SKM-1 treated with dmso at 0.1 percent for 144 hours (cell line): ENCODE measurements around the gene FNDC3B.

Experiments used
- DNase-seq: peaks from one replicate; lab custom pipeline; 2025; ENCODE audit not compliant: unreplicated experiment; lab: John Stamatoyannopoulos, UW

Gene FNDC3B

DNA sequence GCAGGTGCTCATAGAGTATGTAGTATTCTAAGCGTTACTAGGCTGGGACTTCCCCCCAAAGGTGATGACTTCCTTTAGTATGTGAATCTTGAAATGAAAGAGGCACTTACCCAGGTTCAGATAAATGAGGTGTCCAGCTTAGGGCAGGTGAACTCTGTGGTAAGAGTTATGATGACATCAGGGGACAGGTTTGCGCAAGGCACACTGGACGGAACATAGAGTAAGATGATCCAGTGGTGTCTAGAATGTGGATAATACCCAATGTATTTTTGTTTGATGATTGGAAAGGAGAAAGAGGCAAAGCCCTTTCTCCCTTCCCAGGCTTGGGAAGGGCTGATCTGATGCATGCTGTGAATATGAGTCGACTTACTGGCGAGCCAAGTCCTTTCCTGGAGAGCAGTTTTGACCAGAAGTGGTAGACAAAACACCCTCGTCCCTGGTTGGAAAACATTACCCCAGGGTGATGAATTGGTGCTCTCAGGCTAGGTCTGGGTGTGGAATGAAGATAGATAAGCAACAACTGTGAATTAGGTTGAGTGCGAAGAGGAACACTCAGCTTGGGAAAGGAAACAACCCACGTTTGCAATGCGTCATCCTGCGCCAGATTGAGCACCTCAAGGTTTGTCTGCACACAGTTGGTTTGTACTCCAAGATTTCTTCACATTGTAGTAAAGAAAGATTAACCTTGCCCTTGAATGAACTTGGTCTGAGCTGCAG, 284.7 kb downstream of the FNDC3B start:
- DNase-seq = no peak

DNA sequence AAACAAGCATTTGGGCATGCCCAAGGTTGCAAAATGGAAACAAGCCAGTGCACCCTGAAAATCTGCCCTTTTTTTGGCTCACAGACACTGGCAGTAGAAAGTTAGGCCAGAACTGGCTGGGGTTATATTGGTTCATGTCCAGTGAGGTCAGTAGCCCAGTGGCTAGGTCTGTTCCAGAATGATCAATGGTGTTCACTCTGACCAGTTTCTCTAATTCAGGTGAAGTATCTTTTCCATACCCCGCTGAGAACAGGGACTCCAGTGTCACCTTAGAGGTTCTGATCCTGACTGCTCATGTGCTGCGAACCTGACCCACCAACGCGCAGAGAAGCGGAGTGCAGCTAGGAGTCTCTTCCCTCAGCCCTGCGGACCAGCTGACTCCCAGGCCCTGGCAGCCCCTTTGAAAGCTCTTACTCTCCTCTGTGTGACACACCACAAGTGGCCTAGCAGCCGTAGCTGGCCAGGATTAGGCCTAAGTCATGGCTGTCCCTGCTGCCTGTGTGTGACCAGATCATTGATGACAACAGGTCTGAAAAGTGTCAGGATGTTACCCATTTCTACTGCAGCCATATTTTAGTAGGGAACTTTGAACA, 285.3 kb downstream of the FNDC3B start:
- DNase-seq = no peak

DNA sequence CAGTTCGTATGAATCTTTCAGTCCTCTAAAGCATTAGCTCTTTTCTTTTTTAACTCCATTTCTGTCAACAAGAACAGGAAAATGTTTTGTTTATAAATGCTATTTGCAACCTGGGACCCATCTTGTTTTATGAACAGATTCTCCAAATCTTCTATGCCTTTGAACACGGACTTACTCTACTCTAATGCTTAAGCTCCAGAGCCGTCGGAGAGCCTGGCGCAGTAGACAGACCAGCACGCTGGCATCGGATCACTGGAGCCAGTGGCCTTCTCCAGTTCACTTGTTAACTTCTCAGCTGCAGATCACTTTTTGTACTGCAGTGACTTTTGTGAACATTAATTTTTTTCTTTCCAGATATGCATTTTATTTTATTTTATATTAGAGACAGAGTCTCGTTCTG, 286.1 kb downstream of the FNDC3B start:
- no peak for DNase-seq

DNA sequence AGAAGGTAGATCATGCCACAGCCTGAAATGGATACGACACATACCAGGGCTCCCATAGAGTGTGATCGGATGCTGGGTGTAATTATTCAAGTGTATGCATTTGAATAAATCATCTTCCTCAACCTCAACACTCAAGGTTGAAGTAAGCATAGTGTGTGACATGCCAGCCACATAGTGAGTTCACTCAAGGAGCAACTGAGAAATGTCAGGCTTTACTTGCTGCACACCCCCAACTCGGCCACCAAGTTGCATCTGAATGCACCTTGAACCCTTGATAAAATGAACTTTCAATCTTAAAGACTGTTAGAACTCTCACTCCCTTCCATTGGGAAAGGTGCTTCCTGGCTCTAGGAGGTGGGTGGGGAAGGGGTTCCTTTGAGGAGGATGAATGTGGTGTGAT, 287.6 kb downstream of the FNDC3B start:
- no peak for DNase-seq

DNA sequence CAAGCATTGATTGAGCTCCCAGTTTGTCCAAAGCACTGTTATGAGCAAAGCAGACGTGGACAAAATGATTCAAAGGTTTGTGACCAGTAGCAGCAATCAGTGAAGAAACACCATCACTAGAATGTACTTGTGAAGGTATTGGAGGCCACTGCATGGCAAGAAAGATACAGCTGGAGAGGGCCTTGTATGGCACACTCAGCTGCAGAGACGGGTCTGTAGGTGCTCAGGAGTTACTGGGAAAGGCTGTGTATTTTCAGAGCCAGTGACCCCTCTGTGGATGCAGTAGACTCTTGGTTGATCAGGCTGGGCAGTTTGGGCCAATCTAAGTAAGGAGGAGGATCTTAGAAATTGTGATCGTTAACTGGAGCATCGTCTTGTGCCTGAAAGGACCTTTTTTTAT, 288.9 kb downstream of the FNDC3B start:
- DNase-seq = no peak

DNA sequence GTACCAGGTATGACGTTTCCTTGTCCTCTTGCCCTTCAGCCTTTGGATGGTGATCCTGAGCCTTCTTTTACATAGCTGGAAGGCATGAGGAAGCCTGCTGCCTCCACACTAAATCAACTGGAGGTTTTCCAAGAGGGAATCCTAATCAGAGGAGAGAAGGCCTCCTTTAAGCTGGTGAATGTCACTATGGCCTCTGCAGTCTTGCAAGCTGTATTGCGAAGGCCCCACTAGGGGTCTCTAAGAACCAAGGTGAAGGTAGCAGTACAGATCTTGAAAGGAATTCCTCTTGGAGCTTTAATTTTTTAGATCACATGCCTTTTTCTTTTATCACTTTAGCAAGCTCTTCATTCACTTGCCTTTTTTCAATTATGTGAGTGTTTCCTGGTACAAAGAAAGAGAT, 289.7 kb downstream of the FNDC3B start:
- no peak for DNase-seq

DNA sequence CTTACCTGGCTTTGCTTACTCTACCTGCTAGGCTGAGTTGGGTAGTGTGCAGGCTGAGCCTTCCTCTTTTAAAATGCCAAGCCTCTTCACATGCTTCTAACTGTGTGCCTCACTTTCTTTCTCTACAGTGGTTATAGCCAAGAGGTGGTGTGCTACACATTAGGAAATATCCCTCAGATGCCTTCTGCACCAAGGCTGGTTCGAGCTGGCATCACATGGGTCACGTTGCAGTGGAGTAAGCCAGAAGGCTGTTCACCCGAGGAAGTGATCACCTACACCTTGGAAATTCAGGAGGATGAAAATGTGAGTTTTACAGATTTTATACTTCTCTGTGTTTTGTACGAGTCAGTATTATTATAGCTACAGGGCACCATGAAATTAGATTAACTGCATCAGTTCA, 291.0 kb downstream of the FNDC3B start:
- DNase-seq = no peak

DNA sequence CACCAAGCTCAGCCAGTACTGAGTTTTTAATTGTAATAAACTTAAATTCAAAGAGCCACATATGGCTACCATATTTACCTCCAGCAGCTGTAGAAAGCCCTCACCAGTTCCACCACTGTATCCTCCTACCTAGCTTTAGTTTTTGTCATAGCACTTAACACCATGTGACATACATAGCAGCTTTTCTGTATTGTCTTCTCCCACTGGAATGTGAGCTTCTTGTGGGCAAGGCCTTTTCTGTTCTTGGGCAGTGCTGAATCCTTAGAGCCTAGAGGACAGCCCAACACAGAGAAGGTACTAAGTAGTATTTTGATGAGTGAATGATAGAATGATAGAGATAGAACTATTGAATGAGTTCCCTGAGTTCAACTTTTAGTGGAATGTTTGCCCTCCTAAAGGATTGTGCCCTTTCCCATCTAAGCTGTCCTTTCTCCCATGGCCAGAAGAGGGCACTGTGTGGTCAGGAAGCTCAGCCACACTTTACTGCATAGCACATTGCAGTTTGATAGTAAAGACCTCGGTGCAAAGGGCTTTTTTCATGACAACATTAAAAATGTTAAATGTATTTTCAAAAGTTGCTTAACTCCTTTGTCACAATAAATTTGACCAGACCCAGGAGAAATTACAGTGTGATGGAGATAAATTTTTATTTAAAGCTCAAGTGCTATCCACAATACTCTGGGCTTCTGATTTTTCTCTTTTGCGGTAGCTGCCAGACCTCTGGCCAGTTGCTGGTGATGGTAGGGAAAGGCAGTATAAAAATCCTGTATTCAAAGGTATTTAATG, 293.1 kb downstream of the FNDC3B start:
- DNase-seq = peak; percentile 21

DNA sequence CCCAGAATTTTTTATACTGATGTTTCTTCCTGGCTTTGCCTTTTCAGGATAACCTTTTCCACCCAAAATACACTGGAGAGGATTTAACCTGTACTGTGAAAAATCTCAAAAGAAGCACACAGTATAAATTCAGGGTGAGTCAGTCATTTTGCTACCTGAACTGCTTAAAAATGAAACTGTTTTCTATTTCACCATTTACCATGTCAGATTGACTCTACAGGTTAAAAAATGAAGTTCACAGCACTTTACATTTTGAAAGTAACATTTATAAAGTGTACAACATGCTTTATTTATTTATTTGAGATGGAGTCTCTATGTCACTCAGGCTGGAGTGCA, 293.6 kb downstream of the FNDC3B start:
- DNase-seq = no peak

DNA sequence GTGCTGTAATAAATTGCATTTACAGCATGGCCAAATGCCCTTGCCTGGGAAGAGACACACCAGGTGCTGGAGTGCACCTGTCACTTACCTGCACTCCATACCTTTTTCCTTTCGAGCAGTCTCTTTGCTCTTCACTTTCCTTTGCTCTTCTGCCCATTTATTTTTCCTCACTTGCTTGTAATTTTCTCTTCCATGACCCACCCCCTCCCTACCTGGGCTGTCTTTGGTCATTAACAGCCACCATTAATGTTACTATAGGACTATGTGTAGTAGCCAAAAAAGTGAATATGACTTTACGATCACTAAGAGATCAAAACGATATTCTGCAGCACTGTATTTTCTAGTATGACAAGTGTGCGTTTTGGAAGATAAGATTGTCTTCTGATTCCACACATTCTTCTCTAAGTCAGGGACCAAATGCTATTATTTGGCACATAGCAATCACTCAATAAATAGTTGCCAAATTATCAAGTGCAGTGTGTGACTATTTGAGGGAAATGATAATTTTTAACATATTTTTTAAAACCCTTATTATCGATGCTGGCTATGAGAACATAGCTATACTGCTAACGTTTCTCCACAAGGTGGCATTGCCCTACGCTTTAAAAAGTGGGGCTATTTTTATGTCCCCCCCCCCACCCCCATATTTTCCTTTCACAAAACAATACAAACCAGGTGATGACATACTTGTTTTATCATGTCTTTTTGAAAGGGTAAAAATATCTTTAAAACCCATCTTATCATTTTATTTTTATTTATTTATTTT, 294.5 kb downstream of the FNDC3B start:
- no peak for DNase-seq

DNA sequence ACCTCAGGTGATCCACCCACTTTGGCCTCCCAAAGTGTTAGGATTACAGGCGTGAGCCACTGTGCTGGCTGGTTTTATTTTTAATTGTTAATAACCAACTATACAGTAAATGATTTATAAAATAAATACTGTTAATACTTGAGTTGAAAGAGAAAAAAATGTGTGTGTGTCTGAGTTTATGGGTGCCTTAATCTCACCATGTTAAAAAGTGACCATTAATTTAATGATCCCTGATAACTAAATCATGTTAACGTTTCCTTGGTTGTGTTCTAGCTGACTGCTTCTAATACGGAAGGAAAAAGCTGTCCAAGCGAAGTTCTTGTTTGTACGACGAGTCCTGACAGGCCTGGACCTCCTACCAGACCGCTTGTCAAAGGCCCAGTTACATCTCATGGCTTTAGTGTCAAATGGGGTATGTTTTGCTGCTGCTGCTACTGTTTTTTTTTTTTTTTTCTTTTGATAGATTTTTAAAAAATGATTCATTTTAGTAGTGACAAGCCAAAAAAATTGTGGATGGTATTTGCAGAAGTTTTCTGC, 295.4 kb downstream of the FNDC3B start:
- DNase-seq = no peak

DNA sequence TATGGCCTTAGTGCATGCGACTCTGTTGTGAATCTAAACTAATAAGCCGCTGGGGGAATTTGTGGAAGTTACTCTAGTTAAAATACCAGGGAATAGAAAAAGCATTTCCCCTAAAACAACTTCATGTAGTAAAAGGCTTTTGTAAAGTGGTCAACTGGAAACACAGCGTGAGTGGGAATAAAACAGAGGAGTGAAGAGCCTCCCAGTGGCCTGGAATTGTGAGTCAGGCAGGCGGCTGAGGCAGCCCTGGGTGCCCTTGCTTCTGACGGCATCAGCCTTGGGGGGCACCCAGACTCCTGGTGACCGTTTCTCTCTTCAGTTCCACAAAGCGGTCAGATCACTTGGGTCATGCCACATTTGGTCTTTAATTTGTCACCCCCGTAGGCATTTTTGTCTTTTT, 300.5 kb downstream of the FNDC3B start:
- no peak for DNase-seq

DNA sequence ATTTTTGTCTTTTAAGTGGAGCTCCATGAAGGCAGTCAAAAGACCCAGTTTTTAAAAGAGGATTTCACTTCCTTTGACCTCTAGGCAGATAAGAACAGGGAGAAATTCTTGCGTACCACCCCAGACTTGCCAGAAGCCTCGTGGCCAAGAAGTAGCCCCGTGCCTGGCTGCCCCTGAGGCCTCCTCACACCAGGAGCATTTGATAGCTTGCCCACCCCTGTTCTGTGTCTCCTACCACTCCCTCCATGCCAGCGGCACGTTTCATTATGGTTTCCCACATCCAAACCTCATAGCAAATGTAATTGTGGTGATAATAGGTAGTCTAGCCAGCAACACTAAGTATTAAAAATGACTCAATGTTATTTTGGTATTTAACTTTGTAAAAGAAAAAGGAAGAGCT, 301.2 kb downstream of the FNDC3B start:
- no peak for DNase-seq

DNA sequence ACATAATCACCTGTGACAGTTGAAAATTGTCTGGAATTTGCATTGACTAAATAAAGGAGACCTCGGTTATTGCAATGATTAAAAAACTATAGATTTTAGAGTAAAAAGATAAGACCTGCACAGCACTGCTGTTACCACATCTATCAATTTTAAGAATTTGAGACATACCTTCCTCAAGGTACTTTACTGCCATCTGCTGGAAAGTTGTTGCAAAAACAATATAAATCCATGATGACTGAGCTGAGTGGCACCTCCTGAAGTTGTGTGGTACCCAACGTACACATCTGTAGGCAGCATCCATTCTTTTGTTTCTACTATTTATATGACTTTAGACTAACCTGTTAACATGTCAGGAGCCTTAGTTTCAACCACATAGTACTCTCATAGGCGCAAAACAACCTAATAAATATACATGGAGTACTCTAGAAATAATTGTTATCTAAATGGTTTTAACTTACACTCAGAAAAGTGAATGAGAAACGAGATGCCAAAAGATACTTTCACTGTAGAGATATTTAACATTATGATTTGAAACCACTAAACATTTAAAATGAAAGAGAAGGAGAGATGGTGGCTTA, 302.2 kb downstream of the FNDC3B start:
- DNase-seq = peak; percentile 61

DNA sequence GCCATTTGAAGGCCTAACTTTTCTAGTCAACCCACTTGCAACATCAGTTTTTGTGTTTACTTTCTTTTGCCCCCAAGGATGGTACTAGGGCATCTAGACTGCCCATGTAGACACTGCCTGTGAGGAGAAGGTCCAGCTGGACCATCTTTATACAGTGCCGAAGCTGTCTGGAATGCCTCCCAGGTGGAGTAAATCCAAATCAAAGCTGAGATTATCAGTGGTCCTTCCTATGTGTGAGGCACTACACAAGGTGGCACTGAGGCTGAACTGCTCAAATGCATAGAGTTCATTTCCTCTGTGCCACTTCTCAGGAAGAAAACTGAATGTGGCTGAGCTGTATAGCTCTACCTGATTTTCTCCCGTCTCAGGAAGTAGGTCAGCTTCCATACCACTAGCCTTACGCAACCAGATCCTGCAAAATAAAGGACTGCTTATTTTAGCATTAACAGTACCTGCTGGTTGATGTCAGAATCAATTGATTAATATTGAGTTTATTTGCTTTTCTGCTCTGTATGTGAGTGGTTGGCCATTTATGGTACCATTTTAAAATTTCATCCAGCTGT, 302.8 kb downstream of the FNDC3B start:
- no peak for DNase-seq

DNA sequence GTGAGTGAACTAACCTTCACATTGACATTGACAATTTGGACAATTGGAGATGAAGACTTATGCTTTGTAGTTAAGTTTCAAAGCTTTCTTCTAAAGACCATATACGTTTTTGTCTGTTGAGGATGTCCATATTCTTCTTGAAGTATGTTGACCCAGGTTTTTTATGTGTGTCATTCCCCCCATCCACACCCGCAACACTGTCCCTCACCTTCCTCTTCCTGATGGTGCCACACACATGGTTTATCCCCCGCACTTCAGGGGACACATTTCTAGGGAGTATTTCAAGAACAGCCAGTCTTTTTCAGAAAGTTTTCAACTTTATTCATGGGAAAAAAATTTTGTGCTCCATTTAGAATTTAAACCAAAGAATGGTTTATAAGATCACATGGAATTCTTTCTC, 303.7 kb downstream of the FNDC3B start:
- no peak for DNase-seq

DNA sequence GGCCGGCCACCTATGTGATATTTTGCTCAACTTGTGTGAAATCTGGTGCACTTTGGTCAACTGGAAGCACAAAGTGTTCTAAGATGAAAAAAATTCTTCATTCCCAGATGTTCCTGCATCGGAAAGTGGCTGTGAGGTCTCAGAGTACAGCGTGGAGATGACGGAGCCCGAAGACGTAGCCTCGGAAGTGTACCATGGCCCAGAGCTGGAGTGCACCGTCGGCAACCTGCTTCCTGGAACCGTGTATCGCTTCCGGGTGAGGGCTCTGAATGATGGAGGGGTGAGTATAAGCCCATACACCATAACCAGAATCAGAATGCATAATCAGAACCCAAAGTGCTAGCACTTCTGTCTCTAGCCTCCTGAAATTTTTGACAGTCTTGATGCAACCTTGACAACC, 304.6 kb downstream of the FNDC3B start:
- no peak for DNase-seq

DNA sequence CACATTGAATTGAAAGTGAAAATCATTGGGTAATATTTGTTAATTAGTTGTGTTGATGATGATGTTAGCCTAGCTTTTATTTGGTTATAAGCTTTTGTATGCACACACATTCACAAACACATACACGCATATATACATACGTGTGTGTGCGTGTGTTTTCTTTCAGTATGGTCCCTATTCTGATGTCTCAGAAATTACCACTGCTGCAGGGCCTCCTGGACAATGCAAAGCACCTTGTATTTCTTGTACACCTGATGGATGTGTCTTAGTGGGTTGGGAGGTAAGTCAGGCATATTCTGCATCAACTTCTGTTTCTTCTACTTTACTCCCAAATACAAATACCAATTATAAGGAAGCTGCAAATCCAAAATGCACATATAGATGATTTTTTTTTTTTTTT, 306.8 kb downstream of the FNDC3B start:
- no peak for DNase-seq

DNA sequence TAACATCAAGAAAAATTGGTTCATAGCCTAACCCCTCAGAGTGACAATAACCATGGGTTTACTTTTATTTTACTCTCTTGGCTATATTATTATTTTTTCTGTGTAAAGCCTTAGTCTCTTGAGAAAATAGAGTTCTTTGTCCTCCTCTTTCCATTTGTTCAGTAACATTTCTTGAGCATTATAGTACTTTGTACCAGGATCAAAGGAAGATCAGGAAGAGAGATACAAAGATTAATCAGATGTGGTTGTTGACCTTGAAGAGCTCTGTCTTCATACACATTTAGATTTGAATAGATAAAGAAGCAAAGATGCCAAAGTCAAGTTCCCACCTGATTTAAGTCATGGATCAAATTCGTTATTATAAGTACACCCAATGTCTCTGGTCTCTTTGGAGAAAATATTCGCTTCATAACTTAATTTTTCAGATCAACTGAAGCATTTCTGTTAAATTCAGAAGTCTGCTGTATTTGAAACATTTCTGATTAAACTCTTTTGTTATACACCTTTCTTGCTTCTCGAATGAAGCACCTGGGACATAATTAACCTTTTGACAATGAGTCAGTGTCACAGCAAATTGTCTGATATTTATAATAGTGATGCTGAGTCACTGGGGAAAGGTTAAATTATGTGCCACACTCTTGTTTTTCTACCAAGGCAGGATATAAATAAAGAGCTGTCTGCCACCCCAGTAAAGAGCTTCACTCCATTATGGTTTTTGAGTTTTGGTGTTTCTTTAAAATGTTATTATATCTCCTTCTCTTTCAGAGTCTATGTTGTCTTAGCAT, 308.7 kb downstream of the FNDC3B start:
- DNase-seq = no peak

DNA sequence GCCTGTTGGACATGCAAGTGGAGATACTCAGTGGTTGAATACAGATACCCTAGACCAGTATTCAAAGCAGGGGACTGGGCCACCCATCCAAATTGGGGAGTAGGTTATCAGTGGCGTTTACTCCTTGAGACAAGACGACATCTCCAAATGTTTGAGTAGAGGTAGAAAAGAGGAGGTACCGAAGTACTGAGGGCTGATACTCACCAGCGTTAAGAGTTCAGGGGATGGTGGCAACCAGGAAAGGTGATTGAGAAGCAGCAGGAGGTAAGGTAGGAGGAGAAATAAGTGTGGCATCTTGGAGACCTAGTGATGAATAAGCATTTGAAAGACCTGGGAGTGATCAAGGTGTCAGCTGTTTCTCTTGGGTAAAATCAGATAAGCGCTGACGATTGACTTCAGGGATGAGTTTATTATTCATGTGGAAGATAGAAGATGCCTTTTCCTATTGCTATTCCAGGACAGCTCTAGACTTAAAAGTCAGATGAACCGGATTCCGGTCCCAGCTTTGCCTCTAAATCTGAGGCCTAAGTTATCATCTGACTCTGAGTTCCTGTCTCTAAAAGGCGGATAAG, 312.6 kb downstream of the FNDC3B start:
- DNase-seq = no peak
